Thymus (tissue), 11 donors: ENCODE results near the gene TSKS. TPM values are rescaled to one million over a fixed set of nuclear protein-coding genes. Genes with fewer than 3 reads are reported as not detected.

Experiments used
- DNase-seq, 9 donors: peaks; one replicate each; pipeline ENCODE4 v3.0.0-alpha.2; 2013; ENCODE audit warnings: low spot score in 9 of 9, low read depth in 6 of 9, missing footprints in 1 of 9
- H3K27ac ChIP-seq, 2 donors: one replicate each; pipeline ENCODE4 v1.5.1; 2013; ENCODE audit warnings: control low read depth in 1 of 2, low read depth in 1 of 2, low read length in 1 of 2, mild to moderate bottlenecking in 1 of 2, moderate library complexity in 1 of 2
- H3K27me3 ChIP-seq, 2 donors: one replicate each; pipeline ENCODE4 v1.5.1; 2013; ENCODE audit warnings: low read length in 1 of 2; ENCODE audit not compliant: control insufficient read depth in 2 of 2, insufficient read depth in 1 of 2
- H3K36me3 ChIP-seq, 2 donors: one replicate each; pipeline ENCODE4 v1.5.1; 2013; ENCODE audit warnings: low read length in 1 of 2, mild to moderate bottlenecking in 1 of 2, moderate library complexity in 1 of 2; ENCODE audit not compliant: control insufficient read depth in 2 of 2, insufficient read depth in 2 of 2
- H3K4me1 ChIP-seq, 2 donors: one replicate each; pipeline ENCODE4 v1.5.1; 2013; ENCODE audit warnings: low read length in 2 of 2; ENCODE audit not compliant: control insufficient read depth in 2 of 2, insufficient read depth in 2 of 2
- H3K4me3 ChIP-seq, 2 donors: one replicate each; pipeline ENCODE4 v1.5.1; 2013; ENCODE audit warnings: low read length in 2 of 2, control low read depth in 1 of 2, mild to moderate bottlenecking in 1 of 2
- H3K9me3 ChIP-seq, 2 donors: one replicate each; pipeline ENCODE4 v1.5.1; 2013; ENCODE audit warnings: low read length in 1 of 2, mild to moderate bottlenecking in 1 of 2; ENCODE audit not compliant: control insufficient read depth in 2 of 2, insufficient read depth in 1 of 2
- WGBS: extraction: QIAGEN DNeasy Blood & Tissue Kit; methylation state at CpG from one replicate; pipeline ENCODE4 v1.1.7; 2013; 5-methylcytosine and 5-hydroxymethylcytosine counted together
- polyA plus RNA-seq: library from polyadenylated mRNA; stranded (reverse); fragments of 200-250 nt; gene quantifications from one replicate; pipeline ENCODE4 v1.2.3, GENCODE V29; 2013
- total RNA-seq: library from RNA; stranded (reverse); fragments of 120-200 nt; gene quantifications from one replicate; pipeline ENCODE4 v1.2.4, GENCODE V29; 2013
- donor health status: healthy.

The TSKS gene
- total and polyA plus RNA-seq, 2 donors: 2.4 to 2.6 TPM

DNA sequence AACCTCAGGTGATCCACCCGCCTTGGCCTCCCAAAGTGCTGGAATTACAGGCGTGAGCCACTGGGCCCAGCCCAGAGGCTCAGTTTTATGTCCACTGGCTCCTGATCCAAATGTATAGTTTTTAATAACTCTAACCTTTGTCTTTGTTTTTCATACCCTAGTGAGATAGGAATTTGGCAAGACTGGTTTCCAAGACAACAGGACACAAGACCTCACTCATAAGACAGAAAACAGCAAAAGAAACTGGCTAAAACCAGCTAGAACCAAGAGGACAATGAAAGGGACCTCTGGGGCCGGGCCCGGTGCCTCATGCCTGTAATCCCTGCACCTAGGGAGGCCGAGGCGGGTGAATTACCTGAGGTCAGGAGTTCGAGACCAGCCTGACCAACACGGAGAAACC is 44.6 kb downstream of the TSKS start:
- H3K36me3 ChIP-seq: no peaks in the 10 kb centered on the region
- WGBS: 91% methylated on average over 8 of the region's 8 CpGs
- peaks cover 0 to 2% of the 10 kb centered on the region in 2 donors for H3K4me1 ChIP-seq
- no peak overlapping the region for H3K27ac ChIP-seq
- no peak for DNase-seq
- H3K4me3 ChIP-seq: no peak overlapping the region
- no peaks in the 10 kb centered on the region for H3K9me3 ChIP-seq
- H3K27me3 ChIP-seq: no peaks in the 10 kb centered on the region

DNA sequence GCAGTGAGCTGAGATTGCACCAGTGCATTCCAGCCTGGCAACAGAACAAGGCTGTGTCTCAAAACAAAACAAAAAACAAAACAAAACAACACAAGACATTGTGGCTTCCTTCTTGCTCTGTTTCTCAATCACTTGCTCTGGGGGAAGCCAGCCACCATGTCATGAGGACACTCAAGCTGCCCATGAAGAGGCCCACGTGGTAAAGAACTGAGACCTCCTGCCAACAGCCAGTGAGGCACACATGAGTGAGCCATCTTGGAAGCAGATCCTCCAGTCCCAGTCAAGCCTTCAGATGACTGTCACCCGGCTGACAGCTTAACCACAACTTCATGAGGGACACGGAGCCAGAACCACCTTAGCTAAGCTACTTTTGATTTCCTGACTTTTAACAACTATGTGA is 47.0 kb downstream of the TSKS start:
- Histone ChIP-seq H3K9me3 (no peaks in the 10 kb centered on the region), H3K4me1 (peaks cover 0 to 2% of the 10 kb centered on the region in 2 donors), H3K4me3 (no peak overlapping the region), H3K27me3 (no peaks in the 10 kb centered on the region), H3K27ac (no peak overlapping the region), H3K36me3 (no peaks in the 10 kb centered on the region)
- DNase-seq: no peak
- WGBS: 80% methylated on average over 3 of the region's 3 CpGs

DNA sequence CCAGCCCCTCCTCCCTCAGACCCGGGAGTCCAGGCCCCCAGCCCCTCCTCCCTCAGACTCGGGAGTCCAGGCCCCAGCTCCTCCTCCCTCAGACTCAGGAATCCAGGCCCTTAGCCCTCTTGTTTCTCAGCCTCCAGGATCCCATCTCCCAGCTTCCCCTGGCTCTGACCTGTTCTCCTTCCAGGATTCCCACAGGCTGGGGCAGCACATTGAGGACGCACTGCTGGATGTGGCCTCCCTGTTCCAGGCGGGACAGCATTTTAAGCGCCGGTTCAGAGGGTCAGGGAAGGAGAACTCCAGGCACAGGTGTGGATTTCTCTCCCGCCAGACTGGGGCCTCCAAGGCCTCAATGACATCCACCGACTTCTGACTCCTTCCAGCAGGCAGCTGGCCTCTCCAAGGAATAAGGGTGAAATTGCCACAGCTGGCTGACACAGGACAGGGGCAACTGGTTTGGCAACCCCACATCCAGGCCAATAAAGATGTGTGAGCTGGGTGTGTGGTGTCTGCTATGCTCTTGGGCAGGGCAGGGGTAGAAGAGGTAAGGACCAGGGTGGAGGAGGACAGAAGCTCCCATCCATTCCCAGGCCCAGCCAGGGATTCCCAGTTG is 49.8 kb downstream of the TSKS start:
- Histone ChIP-seq H3K4me3 (no peak overlapping the region), H3K27ac (no peak overlapping the region)
- WGBS: 84% methylated on average over 8 of the region's 8 CpGs

DNA sequence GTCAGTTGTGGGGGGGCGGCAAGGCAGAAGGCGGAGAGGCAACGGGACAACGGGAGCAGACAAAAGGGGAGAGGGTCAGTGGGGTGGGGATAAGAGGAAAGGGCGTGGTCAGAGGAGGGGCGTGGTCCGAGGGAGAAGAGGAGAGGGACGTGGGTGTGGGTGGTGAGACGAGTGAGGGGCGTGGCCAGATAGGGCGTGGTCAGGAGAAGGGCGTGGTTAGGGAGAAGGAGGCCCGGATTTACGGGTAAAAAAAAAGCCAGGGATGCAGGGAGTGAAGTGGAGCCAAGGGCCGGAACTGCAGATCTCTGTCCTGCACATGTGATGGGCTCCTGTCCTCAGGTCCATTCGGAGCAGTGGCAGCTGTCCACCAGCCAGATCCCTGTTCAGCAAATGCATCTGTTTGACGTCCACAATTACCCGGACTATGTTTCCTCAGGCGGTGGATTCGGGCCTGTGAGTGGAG is 50.7 kb downstream of the TSKS start:
- no peaks in the 10 kb centered on the region for H3K27me3 ChIP-seq
- WGBS: 87% methylated on average over 20 of the region's 20 CpGs
- H3K27ac ChIP-seq: no peak overlapping the region
- DNase-seq: no peak
- no peak overlapping the region for H3K4me3 ChIP-seq
- H3K9me3 ChIP-seq: no peaks in the 10 kb centered on the region
- H3K4me1 ChIP-seq: no peaks in the 10 kb centered on the region
- no peaks in the 10 kb centered on the region for H3K36me3 ChIP-seq

More for the DNA sequence above, 49.8 kb downstream of the TSKS start:
- H3K27me3 ChIP-seq: no peaks in the 10 kb centered on the region
- H3K9me3 ChIP-seq: no peaks in the 10 kb centered on the region
- no peaks in the 10 kb centered on the region for H3K36me3 ChIP-seq
- no peak for DNase-seq
- H3K4me1 ChIP-seq: peaks cover 0 to 2% of the 10 kb centered on the region in 2 donors

DNA sequence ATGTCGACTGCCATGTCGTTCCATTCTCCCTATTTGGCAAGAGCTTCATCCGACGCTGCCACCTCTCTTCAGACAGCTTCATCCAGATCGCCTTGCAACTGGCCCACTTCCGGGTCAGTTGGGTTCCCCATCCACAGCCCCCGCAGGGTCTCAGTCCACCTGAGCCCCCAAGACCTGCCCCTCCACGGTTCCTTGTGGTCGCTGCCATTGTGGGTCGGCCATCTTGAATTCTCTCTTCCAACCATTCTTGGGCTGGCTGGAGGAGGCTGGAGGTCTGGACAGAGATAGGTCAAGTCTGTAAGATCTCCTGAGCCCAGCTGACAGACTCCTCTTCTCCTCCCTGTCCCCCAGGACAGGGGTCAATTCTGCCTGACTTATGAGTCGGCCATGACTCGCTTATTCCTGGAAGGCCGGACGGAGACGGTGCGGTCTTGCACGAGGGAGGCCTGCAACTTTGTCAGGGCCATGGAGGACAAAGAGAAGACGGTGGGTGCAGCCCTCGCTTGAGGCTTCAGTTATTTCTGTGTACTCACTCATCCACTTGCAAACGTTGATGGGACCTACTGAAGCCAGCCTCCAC is 52.6 kb downstream of the TSKS start:
- Histone ChIP-seq H3K9me3 (no peaks in the 10 kb centered on the region), H3K36me3 (no peaks in the 10 kb centered on the region), H3K27me3 (no peaks in the 10 kb centered on the region), H3K4me3 (no peak overlapping the region), H3K4me1 (no peaks in the 10 kb centered on the region), H3K27ac (no peak overlapping the region)
- DNase-seq: no peak
- 96% methylated on average over 20 of the region's 20 CpGs for WGBS

DNA sequence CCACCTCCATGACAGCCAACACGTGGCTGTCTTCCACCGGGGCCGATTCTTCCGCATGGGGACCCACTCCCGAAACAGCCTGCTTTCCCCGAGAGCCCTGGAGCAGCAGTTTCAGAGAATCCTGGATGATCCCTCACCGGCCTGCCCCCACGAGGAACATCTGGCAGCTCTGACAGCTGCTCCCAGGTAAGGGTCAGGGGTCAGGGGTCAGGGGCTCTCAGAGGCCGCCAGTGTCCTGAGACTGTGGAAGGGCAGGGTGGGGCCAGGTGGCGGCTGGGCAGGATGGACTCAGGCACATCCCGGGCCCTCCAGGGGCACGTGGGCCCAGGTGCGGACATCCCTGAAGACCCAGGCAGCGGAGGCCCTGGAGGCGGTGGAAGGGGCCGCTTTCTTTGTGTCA is 57.2 kb downstream of the TSKS start:
- DNase-seq: no peak
- H3K9me3 ChIP-seq: no peaks in the 10 kb centered on the region
- H3K27me3 ChIP-seq: peaks cover 4 to 7% of the 10 kb centered on the region in 2 donors
- H3K27ac ChIP-seq: no peak overlapping the region
- no peaks in the 10 kb centered on the region for H3K4me1 ChIP-seq
- WGBS: 96% methylated on average over 16 of the region's 16 CpGs
- H3K36me3 ChIP-seq: no peaks in the 10 kb centered on the region
- no peak overlapping the region for H3K4me3 ChIP-seq

DNA sequence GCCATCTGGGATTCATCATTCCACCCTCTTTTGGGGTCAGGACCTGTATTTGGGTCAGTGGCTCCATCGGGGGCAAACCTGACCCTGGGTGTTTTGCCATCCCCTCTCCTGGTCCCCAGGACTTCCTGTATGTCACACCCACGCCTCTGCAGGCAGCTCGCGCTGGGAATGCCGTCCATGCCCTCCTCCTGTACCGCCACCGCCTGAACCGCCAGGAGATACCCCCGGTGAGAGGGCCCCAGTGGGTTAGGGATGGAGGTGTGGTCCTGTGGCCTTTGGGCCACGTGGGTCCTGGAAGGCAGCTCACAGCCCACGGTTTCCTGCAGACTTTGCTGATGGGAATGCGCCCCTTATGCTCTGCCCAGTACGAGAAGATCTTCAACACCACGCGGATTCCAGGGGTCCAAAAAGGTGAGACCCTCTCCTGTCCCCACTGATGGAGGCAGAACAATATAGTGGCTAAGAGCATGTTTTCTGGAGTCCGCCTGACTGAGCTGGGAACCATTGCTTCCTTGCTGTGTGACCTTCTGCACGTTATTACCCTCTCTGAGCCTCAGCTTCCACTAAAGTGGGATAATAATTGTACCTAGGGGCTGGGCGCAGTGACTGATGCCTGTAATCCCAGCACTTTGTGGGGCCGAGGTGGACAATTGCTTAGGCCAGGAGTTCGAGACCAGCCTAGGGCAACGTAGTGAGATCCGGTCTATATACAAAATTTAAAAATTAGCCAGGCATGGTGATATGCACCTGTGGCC is 58.0 kb downstream of the TSKS start:
- H3K9me3 ChIP-seq: no peaks in the 10 kb centered on the region
- no peak overlapping the region for H3K4me3 ChIP-seq
- no peak for DNase-seq
- H3K36me3 ChIP-seq: no peaks in the 10 kb centered on the region
- peaks cover 4 to 15% of the 10 kb centered on the region in 2 donors for H3K27me3 ChIP-seq
- H3K27ac ChIP-seq: no peak overlapping the region
- 91% methylated on average over 22 of the region's 22 CpGs for WGBS
- no peaks in the 10 kb centered on the region for H3K4me1 ChIP-seq

DNA sequence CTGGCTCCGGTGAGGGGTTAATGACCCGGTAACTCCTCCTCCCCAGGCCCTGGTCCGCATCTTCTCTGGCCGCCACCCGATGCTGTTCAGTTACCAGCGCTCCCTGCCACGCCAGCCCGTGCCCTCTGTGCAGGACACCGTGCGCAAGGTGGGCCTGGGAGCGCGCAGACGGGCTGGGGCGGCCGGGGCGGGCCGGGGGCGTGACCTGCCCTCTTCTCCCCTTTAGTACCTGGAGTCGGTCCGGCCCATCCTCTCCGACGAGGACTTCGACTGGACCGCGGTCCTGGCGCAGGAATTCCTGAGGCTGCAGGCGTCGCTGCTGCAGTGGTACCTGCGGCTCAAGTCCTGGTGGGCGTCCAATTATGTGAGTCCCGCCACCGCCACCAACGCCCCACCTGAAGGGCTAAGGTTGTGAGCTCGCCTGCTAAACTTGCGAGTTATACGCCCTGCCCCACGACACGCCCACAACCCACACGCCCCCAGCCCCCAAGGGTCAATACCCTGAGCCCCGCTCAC is 61.8 kb downstream of the TSKS start:
- 48% methylated on average over 40 of the region's 40 CpGs for WGBS
- Histone ChIP-seq H3K27me3 (peaks cover 4 to 15% of the 10 kb centered on the region in 2 donors), H3K4me1 (no peaks in the 10 kb centered on the region), H3K4me3 (no peak overlapping the region), H3K36me3 (no peaks in the 10 kb centered on the region), H3K27ac (no peak overlapping the region), H3K9me3 (no peaks in the 10 kb centered on the region)
- DNase-seq: no peak

DNA sequence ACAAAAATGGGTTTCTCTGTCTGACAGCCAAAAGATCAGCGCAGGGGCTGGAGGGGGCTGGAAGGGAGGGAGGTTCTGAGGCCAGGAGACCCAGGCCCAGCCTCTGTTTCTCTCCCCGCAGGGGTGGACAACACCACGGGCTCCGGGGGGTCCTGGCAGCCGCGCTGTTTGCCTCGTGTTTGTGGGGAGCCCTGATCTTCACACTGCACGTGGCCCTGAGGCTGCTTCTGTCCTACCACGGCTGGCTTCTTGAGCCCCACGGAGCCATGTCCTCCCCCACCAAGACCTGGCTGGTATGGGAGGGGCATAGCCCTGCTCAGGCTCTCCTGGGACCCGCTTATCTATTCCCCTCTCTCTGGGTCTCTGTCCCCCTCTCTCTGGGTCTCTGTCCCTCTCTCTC is 62.5 kb downstream of the TSKS start:
- Histone ChIP-seq H3K9me3 (no peaks in the 10 kb centered on the region), H3K27ac (no peak overlapping the region), H3K4me1 (no peaks in the 10 kb centered on the region), H3K4me3 (no peak overlapping the region), H3K27me3 (peaks cover 4 to 15% of the 10 kb centered on the region in 2 donors), H3K36me3 (no peaks in the 10 kb centered on the region)
- DNase-seq: no peak
- 73% methylated on average over 11 of the region's 11 CpGs for WGBS
